NCI-H1436 (cell line): Measurements from ENCODE around the gene CRABP2.

Experiments
- DNase-seq: peaks from one replicate; lab custom pipeline; 2025; lab: John Stamatoyannopoulos, UW

The CRABP2 gene

DNA sequence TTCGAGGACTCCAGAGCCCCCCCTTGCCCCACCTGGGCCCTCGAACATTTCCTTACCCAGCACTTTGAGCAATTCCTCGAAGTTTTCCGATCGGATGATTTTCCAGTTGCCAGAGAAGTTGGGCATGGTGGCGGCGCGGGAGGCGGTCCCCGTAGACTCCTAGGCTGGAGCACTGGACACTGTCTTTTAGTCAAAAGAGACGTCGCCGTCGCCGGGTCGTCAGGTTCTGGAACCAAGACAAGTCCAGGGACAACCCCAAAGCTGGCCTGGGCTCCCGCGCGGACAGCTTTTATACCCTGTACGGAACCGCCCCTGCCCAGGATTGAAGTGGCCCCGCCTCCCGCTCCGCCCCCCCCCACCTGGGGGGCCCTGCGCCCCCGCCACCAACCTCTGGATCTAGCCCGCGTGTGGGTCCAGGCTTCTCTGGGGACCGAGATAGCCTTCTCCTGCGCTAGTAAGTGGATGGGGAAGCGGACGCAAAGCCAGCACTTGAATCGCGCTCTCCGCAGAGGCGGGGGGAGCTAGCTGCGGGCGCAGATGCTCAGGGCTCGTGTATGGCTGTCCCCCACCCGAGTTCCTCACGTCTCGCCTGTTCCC lies at the start of gene CRABP2:
Gene CRABP2 (minus strand): TSS at position 263 of the 597 bp plus-strand sequence. CDS start 137 bp downstream, at position 126.
- DNase-seq: peak; percentile 66

DNA sequence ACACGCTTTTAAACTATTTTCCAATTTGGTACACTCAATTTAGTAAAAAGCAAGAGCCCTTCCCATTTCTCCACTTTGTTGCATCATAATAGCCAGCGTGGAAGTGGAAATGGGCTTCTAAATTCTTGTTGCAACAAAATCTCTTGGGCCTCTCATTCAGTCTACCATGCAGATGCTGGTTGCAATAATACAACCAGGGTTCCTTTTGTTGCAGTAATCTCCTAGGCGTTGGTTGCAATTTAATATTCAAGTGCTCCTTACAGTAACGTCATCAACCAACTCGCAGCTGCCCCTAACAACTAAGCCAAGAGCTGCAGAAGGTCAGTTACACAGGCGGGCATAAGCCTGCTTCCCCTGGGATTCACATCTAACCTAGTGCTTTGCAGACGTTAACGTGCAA lies 48.8 kb upstream of the CRABP2 start:
- DNase-seq: peak; percentile 94

DNA sequence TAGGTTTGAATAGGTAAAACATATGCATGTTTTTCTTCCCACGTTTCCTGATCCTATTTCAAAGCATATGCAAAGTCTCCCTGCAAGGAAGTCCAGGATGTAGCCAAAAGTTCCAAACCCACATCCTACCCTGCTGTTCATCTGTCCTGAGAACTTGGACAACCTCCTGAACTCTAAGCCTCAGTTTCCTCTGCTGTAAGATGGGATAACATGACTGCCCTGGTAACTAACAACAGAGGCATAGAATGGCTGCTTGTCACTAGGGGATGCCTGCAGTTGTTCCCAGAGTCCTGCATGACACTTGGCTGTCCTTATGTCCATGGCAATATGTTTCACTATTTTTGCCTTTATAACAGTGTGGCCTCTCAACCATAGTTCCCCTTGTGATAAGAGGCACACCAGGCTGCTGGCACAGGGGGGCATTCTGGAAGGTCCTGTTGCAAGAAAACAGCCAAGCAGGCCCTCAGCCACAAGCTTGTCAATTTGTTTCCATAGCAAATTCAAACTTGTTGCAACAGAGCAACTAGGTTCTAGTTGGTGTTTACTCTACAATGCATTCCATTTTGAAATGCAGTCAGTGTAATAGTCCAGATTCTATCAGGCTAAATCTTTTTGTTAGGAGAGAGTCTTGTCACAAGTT lies 47.6 kb upstream of the CRABP2 start:
- DNase-seq: no peak

DNA sequence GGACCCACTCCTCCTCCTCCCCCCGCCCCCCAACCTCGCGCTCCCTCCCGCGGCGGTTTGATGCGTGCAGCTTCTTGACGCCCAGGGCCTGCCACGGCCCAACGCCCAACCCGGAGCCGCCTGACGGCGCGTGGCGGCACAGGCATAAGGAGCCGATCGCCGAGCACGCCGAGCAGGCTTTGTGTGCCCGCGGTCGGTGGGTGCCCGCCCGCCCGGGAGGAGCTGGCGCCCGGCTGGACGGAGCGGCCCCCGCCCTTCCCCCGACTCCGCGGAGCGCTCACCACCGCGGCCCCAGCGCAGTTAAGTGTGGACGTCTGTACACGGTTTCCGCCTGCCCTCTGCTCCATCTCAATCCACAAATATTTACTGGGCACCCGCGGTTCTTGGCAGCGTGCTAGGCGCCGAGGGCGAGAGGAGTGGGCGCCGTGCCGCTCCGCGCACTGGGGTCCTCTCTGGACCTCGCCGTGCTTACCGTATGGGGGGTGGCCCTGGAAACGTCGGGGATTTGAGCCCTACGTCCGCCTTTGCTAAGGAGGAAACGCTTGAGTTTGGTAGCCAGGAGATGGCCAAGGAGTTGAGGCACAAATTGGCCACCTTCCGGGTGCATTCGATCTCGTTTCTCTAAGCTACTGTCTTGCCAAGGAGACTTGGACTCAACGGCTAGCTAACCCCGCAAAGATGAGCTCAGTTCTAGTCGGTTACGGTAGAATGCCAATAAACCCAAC lies 46.5 kb upstream of the CRABP2 start:
- DNase-seq: peak; percentile 94

DNA sequence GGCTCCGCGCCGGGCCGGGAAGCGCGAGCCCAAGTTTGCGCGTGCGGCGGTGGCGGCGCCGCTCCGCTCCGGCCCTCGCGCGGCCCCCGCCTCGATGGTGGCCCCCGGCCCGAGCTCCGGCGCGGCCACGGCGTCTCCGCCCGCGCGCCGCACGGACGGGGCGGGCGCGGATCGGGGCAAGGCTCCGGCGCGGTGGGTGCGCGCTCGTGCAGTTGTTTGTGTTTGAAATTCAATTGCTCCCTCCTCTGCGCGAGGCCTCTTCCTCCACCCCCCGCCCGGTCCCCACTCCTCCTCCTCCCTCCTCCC lies 46.0 kb upstream of the CRABP2 start, which contains the start of gene HDGF:
Gene HDGF (minus strand): TSS at position 225 of the 306 bp plus-strand sequence. CDS start 246 bp downstream, outside the sequence.
- no peak for DNase-seq

DNA sequence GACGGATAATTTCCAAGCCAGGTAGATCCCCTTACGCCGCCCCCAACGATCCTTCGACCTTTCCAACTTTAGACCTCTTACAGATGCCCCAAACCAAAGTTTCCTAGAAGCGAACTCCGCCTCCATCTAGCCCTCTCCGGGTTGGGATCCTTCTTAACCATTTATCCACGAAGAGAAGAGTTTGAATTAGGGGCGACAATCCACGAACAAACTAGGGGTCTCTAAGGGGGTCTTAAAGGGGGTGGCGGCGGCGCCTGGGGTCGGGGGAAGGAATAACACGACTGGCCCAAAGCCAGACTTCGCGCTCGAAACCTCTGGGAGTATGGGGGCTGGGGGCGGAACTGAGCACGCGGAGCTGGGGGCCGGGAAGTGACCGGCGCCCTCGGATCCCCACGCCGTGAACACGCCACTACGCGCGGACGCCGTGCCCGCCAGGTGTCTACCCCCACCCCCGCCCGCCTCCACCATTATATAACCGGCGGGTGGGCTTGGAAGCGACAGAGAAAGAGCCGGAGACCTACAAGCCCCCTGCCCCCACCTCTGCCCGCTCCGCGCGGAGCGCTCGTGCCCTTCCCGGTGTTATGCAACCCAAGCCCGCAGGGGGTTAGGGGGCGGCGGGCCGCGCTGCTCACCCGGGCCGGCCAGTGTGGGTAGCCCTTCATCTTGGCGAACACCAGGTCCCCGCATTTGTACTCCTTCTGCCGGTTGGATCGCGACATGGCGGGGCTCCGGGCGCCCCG lies 45.5 kb upstream of the CRABP2 start:
- no peak for DNase-seq

DNA sequence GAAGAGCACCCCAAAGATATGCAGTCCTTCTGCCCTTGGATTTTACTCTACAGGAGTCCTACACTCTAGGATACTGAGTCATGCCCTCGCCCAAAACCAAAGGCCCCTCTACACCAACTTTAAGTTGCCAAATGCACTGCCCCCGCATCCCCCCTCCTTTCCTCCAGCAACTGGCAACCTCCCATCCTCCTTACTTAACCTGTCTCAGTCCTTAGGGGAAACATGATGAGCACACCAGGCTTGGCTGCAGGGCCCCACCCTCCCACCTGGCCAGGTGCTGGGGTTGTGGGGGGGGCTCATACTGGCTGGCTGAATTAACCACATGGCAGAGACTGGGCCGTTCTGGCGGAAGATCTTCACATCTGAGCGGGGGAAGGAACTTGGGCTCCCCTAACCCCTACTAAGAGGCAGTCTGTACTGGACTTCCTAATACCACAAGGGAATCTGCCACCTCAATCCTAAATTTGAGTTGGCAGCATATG lies 44.8 kb upstream of the CRABP2 start:
- DNase-seq: no peak

DNA sequence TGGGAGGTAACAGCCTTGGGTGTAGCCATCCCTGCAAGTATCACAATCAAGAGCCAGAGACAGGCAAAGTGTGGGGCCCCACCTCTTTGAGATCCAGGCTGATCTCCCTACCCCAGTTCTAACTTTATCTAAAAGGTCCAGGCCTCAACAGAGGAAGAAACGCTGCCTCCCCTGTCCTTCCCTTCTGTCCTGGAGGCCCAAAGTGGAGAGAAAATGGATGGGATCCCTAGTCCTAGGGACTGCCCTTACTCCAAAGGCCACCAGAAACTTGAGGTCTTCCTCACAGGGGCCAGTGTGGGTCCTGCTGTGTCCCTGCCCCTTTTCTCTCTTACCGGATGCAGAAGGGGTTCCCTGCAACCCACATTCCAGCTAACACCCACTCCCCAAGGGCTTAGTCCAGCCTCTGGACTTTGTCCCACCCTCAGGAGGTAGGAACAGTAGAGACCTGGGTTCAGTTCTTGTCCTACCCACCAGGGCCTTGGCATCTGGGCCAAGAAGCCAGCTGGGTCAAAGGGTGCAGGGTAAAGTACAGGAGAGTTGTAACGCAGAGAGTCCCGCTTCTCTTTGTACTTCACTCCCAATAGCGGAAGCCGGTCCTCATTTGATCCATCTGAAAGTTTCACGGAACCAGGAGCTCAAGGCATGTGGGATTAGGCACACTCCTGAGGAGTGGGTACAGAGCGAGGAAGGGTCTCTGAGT lies 44.2 kb upstream of the CRABP2 start:
- DNase-seq: no peak

DNA sequence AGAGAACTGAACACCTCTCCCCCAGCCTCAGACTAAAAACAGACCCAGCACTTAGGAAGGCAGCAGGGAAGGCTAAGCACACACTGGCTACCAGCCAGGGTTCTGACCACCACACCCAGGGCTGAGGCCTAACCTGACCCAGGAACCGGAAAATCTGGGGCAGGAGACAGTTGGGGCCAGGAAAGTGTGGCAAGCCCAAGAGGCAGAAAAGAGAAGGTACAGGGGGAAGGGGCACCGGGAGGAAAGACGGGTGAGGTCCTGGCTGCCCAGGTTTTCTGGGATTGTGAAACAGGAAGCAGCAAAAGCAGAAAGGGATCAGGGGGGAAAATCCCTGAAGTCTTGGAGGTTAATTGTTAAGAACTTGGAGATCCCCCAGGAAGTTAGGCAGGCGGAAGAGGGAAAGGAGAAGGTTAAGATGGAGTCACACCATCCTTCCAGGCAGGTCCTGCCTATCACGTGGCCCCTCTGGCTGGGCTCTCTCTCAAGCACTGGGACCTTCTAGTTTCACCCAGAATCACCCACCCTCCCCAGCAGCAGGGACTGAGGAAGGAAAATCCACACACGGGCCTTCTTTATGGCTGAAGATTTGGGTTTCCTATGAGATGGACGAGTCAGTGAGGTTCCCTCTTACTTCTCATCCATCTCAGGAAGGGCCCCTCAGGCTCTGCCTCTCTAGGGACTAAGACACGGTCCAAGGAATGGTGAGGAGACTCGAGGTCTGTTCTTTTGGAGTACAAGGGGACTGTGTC lies 43.5 kb upstream of the CRABP2 start:
- no peak for DNase-seq

DNA sequence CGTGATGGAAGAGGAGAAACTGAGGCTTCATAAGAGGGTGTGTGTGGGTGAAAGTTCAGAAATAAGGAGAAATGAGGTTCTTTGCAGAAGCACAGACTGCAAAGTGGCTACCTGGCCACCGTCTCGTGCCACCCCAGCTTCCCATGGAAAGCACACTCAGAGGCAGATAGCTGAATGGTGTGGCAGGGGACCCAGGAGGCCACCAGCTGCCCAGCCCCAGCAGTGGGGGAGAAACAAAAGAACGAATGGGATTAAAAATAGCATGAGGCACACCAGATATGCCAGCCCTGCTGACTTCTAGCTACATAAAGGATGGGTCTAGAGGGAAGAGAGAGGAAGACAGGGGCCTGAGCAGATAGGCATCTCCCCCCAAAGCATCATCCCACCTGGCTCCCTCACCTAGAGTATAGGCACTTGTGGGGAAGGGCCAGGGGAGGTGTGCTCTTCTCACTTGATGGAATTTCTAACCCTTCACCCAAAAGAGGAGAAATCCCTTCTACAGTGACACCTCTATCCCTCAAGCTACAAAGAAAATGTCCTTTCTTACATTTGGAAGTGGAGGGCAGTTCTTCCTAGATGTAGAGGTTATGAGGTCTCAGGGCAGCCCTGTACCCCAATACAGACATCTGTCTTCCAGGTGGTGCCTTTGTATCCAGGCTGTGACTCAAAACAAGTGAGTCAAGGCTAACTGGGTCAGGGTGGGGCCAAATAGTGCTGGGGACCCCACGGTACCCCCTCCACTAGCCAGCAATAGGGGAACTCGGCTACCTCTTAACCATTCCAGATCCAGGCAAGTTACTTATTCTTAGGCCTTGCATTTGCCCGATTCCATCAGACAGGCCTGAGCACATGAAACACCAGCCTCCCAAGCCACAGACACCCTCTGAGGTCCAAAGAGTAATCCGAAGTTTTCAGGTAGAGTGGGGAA lies 42.6 kb upstream of the CRABP2 start:
- DNase-seq: no peak

DNA sequence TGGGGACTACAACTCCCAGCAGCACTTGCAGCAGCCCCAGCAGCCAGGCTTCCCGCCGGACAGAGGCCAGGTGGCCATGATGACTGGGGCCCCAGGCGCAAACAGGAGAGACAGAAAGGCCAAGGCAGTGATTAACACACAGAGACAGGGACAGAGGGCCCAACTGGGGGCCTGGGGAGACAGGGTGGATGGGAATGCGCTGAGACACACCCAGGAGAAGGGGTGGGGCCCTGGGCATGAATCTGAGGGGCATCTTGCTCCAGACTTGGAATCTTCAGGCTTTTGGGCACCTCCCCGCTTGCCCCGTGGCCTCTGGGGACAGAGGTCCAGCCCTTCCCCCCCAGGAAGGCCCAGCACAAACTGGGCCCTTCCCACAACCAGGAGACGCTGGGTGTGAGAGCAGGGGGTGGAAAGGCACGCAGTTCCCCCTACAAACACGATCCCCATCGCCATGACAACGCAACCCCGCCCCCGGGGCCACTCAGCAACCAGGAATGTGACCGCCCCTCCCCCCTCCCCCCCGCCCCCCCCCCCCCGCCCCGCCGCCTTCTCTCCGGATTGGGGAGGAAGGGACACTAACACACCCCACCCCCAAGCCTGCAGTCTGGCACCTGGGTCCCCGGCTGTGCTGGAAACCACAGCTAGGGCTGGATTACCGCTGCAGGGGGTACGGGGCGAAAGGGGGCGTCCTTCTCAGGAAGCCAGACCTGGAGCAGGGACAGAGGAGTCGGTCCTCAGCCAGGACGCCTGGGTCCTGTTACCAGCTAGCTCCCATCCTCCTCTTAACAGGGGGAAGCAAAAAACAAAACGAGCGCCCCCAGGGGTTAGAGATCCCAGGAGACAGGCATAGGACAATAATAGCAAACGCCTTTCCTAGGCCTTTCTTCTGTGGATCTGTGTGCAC lies 41.6 kb upstream of the CRABP2 start:
- peak; percentile 69 for DNase-seq

DNA sequence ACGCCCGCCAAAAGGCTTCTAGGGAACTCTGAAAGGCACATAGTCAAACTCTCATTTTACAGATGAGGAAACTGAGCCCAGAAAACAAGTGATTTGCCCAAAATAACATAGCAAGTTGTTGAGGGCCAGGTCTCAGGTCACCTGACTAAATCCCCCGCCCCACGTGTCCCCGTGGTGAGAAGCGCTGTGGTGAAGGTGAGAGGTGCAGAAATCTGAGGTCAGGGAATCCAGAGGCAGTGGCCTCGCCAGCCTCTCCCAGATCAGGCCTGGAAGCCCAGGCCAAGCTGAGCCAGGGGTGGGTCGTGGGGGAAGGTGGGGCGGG lies 41.0 kb upstream of the CRABP2 start:
- no peak for DNase-seq

DNA sequence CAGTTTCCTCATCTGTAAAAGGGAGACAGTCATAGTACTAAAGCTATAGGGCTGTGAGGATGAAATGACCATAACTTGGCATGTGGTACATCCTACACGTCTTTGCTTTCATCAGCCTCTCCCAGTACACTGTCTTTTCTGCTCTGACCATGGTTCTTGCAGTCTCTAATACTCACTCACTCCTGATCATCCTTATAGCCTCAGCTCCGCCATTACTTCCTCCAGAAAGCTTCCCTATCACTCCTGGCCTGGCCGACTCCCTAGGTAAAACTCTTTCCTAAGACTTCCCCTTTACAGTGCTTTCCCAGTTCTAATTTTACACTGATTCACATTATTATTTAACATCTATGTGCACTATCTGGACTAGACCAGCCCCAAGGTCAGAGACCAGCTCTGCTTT lies 40.5 kb upstream of the CRABP2 start:
- no peak for DNase-seq

DNA sequence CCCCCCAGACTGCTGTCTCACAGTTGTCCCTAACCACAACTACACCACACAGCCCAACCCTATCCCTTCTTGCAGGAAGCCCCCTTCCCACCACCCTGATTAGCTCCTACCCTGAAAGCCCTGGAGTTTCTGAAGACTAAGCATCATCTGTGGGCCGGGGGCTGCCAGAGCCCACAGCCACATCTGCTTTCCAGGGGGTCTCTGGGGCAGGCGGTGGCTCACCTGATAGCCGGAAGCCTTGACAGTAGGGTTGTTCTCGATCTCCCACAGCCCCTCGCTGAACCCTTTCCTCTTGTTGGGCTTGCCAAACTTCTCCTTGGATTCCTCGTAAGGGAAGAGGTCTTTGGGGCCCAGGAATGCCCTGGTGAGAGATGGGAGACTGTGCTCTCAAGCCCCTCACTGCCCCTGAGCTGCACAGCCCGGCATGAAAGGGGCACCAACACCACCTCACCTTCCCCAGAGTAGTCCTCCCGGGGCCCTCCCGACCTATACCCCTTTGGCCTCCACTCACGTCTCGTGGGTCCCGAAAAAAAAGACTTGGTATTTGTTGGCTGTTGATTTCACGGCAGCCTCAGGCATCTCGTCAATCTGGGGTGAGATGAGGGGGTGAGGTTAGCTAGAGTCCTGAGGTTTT lies 39.5 kb upstream of the CRABP2 start:
- DNase-seq: no peak

DNA sequence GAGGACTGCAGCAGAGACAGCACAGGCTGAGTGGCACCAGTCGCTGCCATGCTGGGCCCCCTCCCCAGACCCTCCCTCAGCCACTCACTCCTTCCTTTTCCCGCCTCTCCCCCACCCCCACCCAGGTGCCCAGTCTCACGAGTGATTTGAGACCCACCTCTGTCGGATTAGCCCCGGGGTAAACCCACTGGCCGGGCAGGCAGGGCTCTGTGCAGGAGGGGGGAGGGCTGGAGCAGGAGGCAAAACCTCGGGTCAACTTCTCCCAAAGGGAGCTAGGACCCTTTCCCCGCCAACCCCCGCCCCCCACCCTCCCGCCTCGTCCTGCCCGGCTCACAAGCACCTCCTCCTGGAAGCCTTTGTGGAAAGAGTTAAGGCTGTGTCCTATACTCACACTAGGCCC lies 39.0 kb upstream of the CRABP2 start:
- DNase-seq: no peak

DNA sequence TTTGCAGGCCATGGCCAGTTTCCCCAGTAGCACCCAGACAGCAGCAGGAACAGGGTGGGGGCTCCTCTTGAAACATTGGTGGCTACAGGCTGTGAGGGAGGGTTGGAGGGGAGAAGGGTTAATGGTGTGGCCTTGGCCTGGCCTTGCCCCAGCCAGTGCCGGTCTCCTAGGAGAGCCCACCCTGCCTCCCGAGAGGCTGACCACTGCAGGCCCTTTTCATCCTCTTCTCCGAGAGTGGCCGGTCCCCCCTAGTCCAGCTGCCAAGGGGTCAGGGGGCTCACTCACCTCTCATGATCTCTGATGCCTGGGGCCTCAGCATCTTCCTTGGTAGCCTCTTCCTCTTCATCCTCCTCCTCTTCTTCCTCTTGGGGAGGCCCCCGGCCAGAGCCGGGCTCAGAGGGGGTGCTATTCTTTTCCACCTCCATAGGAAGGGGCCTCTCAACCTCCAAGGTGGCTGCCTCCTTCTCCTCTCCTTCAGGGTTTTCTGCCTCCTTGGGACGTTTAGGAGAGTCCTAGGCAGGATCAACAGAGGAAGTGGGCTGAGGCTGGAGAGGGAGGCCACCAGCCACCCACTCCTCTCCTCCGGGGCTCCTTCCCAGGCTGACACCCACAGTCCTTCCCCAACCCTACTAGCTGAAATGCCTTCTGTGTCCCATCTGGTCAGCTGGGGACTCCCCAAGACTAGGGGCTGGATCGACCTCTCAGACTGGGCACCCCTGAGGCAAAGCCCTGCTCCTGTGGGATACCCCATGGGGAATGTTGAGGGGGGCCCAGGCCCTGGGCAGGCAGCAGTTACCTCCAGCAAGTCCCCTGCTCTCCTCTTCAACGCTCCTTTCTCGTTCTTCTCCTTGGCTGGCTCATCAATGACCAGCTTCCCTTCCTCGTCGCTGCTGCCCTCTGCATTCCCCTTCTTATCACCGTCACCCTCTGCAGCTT lies 38.3 kb upstream of the CRABP2 start:
- DNase-seq: no peak

DNA sequence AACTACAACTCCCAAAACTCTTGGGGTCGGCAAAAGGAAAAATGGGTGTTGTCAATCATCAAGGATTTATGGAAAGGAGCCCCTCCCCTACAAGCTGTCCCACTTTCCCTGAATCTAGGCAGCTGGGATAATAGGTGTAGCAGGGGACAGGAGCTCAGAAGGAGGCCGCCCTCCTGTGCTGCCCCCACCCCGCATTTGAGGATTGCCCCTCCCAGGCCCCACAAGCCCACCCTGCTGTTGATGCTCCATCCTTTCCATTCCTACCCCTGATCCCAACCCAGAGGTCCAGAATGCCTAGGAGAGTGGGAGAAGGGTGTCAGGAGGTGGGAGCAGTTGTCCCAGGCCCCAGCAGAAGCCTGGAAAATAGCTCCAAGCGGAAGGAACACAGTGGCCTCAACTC lies 37.4 kb upstream of the CRABP2 start:
- DNase-seq: no peak

DNA sequence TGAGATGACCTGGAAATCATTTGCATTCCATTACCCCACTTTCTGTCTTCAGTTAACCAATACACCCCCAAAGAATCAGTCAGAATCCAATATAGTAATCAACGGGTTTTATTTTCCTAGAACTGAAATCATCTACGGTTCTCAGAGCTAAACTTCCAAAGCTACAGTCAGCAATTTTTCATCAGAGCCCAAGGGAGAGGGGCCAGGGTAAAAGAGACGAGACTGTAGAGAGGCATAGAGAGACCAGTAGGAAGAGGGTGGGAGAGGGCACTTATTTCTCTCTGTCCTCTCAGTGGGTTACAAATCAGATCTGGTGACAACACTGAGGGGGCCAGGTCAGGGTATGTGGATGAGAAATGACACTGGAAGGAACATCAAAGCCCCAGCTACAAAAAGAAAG lies 36.6 kb upstream of the CRABP2 start:
- no peak for DNase-seq
